GM12878 (cell line): Measurements from ENCODE around the gene TIA1. TPM values are rescaled to one million over a fixed set of nuclear protein-coding genes. Genes with fewer than 3 reads are reported as not detected.

ENCODE experiments used
- CHD2 ChIP-seq: IDR thresholded peaks from 2 replicates; pipeline ENCODE4 v1.6.1; 2011; ENCODE audit warnings: low read depth, low read length, improper control_type of control experiment, borderline replicate concordance
- CREM ChIP-seq: IDR thresholded peaks from 2 replicates; pipeline ENCODE4 v1.6.1; 2014; ENCODE audit warnings: antibody characterized with exemption, low read depth
- EGR1 ChIP-seq, 2 experiments: IDR thresholded peaks; 1 replicate in 1 of 2; 2 replicates in 1 of 2; pipeline ENCODE4 v1.6.1; 2011 to 2012; ENCODE audit warnings: low read depth in 2 of 2, low read length in 2 of 2, borderline replicate concordance in 1 of 2, mild to moderate bottlenecking in 1 of 2, moderate library complexity in 1 of 2
- HDAC6 ChIP-seq: fragments of 200-600 bp; sonication (generic); IDR thresholded peaks from one replicate; pipeline ENCODE4 v1.8.0; 2017; ENCODE audit warnings: antibody characterized with exemption; ENCODE audit not compliant: unreplicated experiment
- MEF2A ChIP-seq: IDR thresholded peaks from 2 replicates; pipeline ENCODE4 v1.6.1; 2011; ENCODE audit warnings: low read depth, mild to moderate bottlenecking, low read length, moderate library complexity; ENCODE audit not compliant: insufficient read depth
- NR2C2 ChIP-seq: IDR thresholded peaks from 2 replicates; pipeline ENCODE4 v1.6.1; 2011; ENCODE audit warnings: borderline replicate concordance, low read depth; ENCODE audit not compliant: control insufficient read depth, insufficient read length
- POU2F2 ChIP-seq: IDR thresholded peaks from 3 replicates; pipeline ENCODE4 v1.6.1; 2011; ENCODE audit warnings: low read depth, mild to moderate bottlenecking, low read length, borderline replicate concordance
- SMAD1 ChIP-seq: fragments of 450-650 bp; IDR thresholded peaks from 2 replicates; pipeline ENCODE4 v1.6.1; 2018; ENCODE audit warnings: mild to moderate bottlenecking, low read depth; ENCODE audit not compliant: partially characterized antibody
- SREBF2 ChIP-seq: IDR thresholded peaks from 2 replicates; pipeline ENCODE4 v1.6.1; 2012; ENCODE audit warnings: mild to moderate bottlenecking, low read length
- ZBED1 ChIP-seq: IDR thresholded peaks from 2 replicates; pipeline ENCODE4 v1.6.1; 2016; ENCODE audit warnings: borderline replicate concordance
- polyA plus RNA-seq, 11 experiments: library from polyadenylated mRNA; depleted of rRNA in 4 of 11; unstranded in 6 of 11; stranded (reverse) in 5 of 11; fragments of >200 nt; fragmentation: Nextera tagmentation in 4 of 11; fragmentation: Illumina TruSeq in 1 of 11; extraction: Ambion mirVana in 4 of 11; extraction: Trizol in 1 of 11; gene quantifications; 1 replicate in 1 of 11; 2 replicates in 10 of 11; pipeline versions ENCODE4 v1.2.1 to v1.2.3, GENCODE V29; 2011 to 2016; ENCODE audit warnings: inconsistent platforms in 2 of 11, missing spikeins in 2 of 11, low read depth in 1 of 11
- total RNA-seq, 4 experiments: library from RNA; depleted of rRNA in 3 of 4; stranded (reverse); fragments of >200 nt in 3 of 4; fragmentation: Illumina TruSeq in 1 of 4; extraction: Trizol in 1 of 4; gene quantifications; 2 replicates each; pipeline versions ENCODE4 v1.2.1 to v1.2.3, GENCODE V29; 2013 to 2021
- TF ChIP-seq, protein P1 (sequence below): fragments of 450-650 bp; formaldehyde crosslinking; IDR thresholded peaks from 2 replicates; pipeline ENCODE4 v1.4.0; 2022; ENCODE audit warnings: mild to moderate bottlenecking, moderate library complexity
- TF ChIP-seq, protein P2 (sequence below): IDR thresholded peaks from 2 replicates; pipeline ENCODE4 v1.6.1; 2012; ENCODE audit warnings: mild to moderate bottlenecking, low read depth, low read length
- TF ChIP-seq, protein P3 (sequence below): IDR thresholded peaks from 2 replicates; pipeline ENCODE4 v1.6.1; 2012; ENCODE audit warnings: low read depth, low read length, improper control_type of control experiment
- TF ChIP-seq, protein P4 (sequence below): fragments of 450-650 bp; IDR thresholded peaks from 2 replicates; pipeline ENCODE4 v1.6.1; 2016; ENCODE audit warnings: mild to moderate bottlenecking, moderate library complexity, borderline replicate concordance

The TIA1 gene
- total and polyA plus RNA-seq, 10 of the 15 experiments (the other 5 are each of a cell fraction or from before 2014, with no cell fraction given), result 21.5 to 155 (median 67.0) TPM

DNA sequence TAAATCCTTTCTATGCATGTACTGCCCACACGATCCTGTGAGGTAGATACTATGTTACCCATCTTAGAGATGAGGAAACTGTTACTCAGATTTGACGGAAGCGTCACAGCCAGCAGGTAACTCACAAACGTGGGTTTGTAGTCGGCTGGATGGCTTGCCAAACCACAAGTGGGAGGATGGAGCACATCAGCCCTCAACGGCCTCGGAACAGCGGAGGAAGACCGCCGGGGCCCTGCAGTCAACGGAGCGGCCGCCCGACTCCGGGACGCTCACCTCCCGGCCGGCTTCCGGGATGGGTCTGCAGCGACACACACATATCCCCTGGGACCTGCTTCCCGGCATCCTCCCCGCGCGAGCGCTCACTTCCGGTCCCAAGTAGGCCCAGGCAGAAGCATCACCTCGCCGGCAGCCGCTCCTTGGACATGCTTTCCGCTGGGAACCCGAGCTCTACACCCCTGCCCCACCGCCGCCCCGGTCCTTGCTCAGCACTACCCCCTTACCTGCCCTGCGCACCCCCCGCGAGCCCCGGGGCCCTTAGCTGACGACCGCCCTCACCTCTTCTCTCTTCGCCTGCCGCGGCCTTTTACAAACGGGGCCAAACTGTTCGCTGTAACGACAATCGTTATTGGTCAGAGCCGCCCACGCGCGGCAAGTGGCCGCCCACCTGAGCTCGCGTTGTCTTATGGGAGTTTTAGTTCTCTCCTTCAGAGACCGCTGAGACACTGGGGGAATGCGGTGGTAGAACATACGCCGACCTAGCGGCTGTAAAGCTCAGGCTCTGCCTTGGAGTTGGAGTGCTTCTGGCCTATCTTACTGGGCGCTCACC is 57.8 kb downstream of the TIA1 start, which contains the start of gene C2orf42 (continued):
- TF ChIP-seq, protein P1, sequence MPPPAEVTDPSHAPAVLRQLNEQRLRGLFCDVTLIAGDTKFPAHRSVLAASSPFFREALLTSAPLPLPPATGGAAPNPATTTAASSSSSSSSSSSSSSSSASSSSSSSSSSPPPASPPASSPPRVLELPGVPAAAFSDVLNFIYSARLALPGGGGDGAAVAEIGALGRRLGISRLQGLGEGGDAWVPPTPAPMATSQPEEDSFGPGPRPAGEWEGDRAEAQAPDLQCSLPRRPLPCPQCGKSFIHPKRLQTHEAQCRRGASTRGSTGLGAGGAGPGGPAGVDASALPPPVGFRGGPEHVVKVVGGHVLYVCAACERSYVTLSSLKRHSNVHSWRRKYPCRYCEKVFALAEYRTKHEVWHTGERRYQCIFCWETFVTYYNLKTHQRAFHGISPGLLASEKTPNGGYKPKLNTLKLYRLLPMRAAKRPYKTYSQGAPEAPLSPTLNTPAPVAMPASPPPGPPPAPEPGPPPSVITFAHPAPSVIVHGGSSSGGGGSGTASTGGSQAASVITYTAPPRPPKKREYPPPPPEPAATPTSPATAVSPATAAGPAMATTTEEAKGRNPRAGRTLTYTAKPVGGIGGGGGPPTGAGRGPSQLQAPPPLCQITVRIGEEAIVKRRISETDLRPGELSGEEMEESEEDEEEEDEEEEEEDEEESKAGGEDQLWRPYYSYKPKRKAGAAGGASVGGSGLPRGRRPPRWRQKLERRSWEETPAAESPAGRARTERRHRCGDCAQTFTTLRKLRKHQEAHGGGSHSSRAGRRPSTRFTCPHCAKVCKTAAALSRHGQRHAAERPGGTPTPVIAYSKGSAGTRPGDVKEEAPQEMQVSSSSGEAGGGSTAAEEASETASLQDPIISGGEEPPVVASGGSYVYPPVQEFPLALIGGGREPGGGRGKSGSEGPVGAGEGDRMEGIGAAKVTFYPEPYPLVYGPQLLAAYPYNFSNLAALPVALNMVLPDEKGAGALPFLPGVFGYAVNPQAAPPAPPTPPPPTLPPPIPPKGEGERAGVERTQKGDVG (CRISPR knock-in tag), result no peak
- peak; percentile 77 for TF ChIP-seq SMAD1
- peak; percentile 81 for TF ChIP-seq CREM
- peak; percentile 49 for TF ChIP-seq HDAC6
- TF ChIP-seq MEF2A, result peak; percentile 3; the same call in 1 of the 2 replicates
- peak; percentile 60 to 100 for TF ChIP-seq EGR1 (IDR thresholded peaks at IDR 0.05; ENCODE audit: borderline replicate concordance in 1 of 2, low read depth in 2 of 2, low read length in 2 of 2)
- peak; percentile 86; the same call in 1 of the 2 replicates for TF ChIP-seq CHD2
- TF ChIP-seq POU2F2, result peak; percentile 94
- TF ChIP-seq, protein P2, sequence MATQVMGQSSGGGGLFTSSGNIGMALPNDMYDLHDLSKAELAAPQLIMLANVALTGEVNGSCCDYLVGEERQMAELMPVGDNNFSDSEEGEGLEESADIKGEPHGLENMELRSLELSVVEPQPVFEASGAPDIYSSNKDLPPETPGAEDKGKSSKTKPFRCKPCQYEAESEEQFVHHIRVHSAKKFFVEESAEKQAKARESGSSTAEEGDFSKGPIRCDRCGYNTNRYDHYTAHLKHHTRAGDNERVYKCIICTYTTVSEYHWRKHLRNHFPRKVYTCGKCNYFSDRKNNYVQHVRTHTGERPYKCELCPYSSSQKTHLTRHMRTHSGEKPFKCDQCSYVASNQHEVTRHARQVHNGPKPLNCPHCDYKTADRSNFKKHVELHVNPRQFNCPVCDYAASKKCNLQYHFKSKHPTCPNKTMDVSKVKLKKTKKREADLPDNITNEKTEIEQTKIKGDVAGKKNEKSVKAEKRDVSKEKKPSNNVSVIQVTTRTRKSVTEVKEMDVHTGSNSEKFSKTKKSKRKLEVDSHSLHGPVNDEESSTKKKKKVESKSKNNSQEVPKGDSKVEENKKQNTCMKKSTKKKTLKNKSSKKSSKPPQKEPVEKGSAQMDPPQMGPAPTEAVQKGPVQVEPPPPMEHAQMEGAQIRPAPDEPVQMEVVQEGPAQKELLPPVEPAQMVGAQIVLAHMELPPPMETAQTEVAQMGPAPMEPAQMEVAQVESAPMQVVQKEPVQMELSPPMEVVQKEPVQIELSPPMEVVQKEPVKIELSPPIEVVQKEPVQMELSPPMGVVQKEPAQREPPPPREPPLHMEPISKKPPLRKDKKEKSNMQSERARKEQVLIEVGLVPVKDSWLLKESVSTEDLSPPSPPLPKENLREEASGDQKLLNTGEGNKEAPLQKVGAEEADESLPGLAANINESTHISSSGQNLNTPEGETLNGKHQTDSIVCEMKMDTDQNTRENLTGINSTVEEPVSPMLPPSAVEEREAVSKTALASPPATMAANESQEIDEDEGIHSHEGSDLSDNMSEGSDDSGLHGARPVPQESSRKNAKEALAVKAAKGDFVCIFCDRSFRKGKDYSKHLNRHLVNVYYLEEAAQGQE, result no peak
- TF ChIP-seq NR2C2, result no peak
- TF ChIP-seq, protein P3, sequence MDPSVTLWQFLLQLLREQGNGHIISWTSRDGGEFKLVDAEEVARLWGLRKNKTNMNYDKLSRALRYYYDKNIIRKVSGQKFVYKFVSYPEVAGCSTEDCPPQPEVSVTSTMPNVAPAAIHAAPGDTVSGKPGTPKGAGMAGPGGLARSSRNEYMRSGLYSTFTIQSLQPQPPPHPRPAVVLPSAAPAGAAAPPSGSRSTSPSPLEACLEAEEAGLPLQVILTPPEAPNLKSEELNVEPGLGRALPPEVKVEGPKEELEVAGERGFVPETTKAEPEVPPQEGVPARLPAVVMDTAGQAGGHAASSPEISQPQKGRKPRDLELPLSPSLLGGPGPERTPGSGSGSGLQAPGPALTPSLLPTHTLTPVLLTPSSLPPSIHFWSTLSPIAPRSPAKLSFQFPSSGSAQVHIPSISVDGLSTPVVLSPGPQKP, result peak; percentile 88
- TF ChIP-seq, protein P4, sequence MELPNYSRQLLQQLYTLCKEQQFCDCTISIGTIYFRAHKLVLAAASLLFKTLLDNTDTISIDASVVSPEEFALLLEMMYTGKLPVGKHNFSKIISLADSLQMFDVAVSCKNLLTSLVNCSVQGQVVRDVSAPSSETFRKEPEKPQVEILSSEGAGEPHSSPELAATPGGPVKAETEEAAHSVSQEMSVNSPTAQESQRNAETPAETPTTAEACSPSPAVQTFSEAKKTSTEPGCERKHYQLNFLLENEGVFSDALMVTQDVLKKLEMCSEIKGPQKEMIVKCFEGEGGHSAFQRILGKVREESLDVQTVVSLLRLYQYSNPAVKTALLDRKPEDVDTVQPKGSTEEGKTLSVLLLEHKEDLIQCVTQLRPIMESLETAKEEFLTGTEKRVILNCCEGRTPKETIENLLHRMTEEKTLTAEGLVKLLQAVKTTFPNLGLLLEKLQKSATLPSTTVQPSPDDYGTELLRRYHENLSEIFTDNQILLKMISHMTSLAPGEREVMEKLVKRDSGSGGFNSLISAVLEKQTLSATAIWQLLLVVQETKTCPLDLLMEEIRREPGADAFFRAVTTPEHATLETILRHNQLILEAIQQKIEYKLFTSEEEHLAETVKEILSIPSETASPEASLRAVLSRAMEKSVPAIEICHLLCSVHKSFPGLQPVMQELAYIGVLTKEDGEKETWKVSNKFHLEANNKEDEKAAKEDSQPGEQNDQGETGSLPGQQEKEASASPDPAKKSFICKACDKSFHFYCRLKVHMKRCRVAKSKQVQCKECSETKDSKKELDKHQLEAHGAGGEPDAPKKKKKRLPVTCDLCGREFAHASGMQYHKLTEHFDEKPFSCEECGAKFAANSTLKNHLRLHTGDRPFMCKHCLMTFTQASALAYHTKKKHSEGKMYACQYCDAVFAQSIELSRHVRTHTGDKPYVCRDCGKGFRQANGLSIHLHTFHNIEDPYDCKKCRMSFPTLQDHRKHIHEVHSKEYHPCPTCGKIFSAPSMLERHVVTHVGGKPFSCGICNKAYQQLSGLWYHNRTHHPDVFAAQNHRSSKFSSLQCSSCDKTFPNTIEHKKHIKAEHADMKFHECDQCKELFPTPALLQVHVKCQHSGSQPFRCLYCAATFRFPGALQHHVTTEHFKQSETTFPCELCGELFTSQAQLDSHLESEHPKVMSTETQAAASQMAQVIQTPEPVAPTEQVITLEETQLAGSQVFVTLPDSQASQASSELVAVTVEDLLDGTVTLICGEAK, result peak; percentile 92
- peak; percentile 88 for TF ChIP-seq SREBF2
- TF ChIP-seq ZBED1, result peak; percentile 44; the same call in 1 of the 2 replicates
